Left lobe of liver (tissue), 2 donors: Measurements from ENCODE around the gene NUP85. TPM values are rescaled to one million over a fixed set of nuclear protein-coding genes. Genes with fewer than 3 reads are reported as not detected.
A peak's percentile ranks its signal among the peaks of the same experiment; 100 is the strongest.
"Not testable (repeated sequence)": the region's sequence is repeated elsewhere in the genome, so short reads cannot be mapped to it uniquely, and the experiment has no call there.

ENCODE experiments used
- ATAC-seq: fragments of 200-7000 bp; cut with Tn5 transposase; one replicate; pipeline ENCODE4 v1.9.1; 2020; ENCODE audit warnings: mild to moderate bottlenecking, moderate library complexity
- DNase-seq: peaks from one replicate; pipeline ENCODE4 v3.0.0-alpha.2; 2020; ENCODE audit warnings: low spot score
- total RNA-seq: library from RNA; stranded (reverse); gene quantifications from one replicate; pipeline ENCODE4 v1.2.1, GENCODE V29; 2021
- donor health status: DM: no; HTN: no; CAD: no; lungs with moderate emphysema.
- donor health status: DM: no; HTN: yes; CAD: no.

Gene NUP85
- total RNA-seq, 1 donor from 2014 or later: 33.8 TPM

DNA sequence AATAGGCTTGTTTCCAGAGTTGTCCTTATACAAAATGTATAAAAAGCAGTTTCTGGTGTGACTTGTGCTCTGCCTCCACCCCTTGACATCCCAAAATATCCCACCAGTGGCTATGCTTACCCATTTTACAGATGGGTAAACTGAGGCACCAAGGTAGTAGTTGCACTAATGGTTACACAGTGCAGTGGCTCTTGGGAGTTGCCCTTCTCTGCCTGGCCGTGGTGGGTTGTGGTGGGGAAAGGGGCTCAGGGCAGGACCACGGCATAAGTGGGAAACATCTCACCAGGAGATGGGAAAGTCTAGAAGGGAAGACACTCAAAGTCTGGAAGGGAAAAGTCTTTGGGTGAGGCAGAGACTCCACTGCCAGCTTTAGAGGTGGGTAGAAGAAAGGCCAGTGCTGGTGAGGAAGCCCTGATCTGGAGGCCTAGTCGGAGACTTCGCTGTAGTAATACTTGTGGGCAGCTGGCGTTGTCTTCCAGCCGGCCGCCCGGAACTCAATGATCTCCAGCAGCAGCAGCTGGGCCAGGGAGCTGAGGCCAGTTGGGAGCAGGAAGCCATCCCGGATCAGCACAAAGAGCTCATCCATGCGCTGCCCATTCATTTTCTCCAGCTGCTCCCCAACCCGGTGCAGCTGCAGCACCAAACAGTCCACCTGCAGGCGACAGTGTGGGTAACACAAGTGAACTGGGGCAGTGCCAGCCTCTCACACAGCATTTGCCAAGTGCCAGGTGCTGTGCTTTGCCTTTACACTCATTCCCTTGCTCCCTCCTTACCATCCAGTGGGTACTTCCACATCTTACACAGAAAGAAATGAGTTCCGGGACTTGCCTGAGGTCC, 61.1 kb downstream of the NUP85 start:
- DNase-seq: no peak
- ATAC-seq: no peak

DNA sequence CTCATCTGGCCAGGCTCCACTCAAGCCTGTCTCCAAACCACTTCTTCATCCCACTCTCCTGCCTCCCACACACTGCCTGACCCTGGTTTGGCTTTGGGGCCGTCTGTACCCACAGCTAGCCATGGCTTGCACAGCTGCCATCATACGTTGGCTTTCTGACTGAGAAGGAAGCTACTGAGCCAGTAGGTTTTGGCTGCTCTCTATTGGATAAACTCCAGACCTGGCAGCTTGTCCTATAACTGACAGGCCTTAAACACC, 61.6 kb downstream of the NUP85 start:
- ATAC-seq (no peak), DNase-seq (no peak)

GRCh38 chr17:75267411-75268232, 62.1 kb downstream of the NUP85 start:
- no peak for DNase-seq
- no peak for ATAC-seq

DNA sequence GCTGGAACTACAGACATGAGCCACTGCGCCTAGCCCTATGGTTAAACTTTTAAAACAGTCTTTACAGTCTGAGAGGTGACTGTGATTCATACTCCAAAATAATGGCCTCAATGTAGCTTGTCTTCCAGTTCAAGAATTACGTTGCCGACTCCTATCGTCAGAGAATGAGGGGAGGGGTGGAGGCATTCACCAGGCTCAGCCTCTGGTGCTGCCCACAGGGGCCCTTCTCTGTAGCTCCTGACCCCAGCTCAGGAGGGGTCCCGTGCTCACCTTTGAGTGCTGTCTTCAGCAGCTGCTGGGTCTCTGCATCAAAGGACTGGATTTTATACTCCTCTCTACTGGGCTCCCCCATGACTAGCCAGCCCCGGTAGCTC, 64.4 kb downstream of the NUP85 start:
- no peak for DNase-seq
- no peak for ATAC-seq

DNA sequence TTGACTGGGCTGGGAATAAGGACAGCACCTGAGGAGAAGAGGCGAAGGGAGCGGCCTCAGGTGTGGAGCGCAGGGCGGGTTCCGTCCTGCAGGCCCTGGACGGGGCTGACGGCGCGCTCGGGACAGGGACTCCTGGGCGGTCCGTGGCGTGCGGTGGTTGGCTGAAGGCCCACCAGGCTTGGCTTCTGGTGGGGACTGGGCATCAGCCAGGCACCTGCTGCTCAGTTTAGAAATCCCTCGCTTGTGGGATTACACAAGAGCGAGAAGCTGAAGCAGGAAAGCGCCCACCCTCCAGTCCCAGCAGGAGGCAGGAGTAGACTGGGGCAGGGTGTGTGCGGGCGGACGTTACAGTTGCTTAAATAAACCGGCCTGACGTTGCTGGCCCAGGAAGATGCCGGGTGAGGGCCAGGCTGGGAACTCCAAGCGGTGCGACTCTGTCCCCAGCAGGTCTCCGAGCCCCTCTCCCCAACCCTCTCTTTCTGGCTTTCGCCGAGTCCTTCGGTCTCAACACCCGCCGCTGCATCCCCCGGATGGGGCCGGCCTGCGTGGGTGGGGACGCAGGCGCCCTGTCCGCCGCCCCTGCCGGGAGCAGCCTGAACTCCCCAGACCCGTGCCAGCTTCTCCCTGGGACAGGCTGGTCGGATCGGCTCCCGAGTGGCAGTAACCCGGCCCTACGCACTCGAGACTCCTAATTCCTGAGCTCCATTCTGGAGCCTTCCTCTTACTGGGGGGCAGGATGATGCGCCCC, 64.9 kb downstream of the NUP85 start:
- DNase-seq: peak; percentile 76
- peak; percentile 61 for ATAC-seq

GRCh38 chr17:75270966-75271232, 65.4 kb downstream of the NUP85 start, which contains the start of gene MIF4GD:
MIF4GD (minus strand) TSS chr17:75271231; CDS start chr17:75270195, 1,036 bp downstream.
- ATAC-seq (no peak), DNase-seq (no peak)

GRCh38 chr17:75271233-75271954, 65.9 kb downstream of the NUP85 start:
- ATAC-seq: peak; percentile 88
- DNase-seq: peak; percentile 83

GRCh38 chr17:75271955-75272847, 66.7 kb downstream of the NUP85 start:
- DNase-seq: peak; percentile 51
- no peak for ATAC-seq

DNA sequence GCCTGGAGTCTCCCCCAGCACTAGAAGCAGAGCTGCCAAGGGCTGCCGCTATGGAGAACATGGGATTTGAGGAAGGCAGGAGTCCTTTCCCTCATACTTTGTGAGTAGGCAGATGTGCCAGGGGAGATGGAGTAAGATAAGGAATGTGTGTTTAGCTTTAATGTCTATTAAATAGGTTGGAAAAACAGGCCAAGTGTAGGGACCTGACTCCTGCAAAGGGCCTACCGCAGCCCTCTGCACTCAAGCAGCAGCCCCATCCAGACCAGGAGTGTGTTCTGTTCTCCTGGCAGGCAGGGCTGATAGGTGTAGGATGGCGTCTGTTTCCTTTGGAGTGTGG, 67.3 kb downstream of the NUP85 start:
- ATAC-seq: no peak
- DNase-seq: no peak

- ATAC-seq (no peak), DNase-seq (no peak)
Observed at GRCh38 chr17:75273977-75274708, 68.7 kb downstream of the NUP85 start.

DNA sequence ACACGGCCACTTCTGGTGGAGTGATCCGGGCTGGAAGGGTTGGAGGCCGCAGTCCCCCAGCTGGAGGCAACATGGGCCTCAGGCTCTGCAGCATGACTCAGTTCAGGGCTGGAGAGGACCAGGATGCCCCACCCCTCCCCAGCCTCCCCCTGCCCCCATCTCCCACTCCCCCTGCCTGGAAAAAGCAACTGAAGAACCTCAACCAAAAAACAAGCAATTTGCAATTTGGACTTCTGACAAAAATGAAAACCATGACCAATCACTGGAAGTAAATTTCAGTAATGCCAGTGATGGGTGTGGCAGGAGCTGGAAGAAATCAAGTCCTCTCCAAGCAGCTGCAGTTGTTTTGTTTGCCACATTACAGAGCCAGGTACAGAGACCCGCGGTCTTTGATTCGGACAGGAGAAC, 72.2 kb downstream of the NUP85 start:
- ATAC-seq (no peak), DNase-seq (no peak)

- DNase-seq, ATAC-seq: not testable (repeated sequence)
Observed at GRCh38 chr17:75280189-75280588, 74.7 kb downstream of the NUP85 start.

DNA sequence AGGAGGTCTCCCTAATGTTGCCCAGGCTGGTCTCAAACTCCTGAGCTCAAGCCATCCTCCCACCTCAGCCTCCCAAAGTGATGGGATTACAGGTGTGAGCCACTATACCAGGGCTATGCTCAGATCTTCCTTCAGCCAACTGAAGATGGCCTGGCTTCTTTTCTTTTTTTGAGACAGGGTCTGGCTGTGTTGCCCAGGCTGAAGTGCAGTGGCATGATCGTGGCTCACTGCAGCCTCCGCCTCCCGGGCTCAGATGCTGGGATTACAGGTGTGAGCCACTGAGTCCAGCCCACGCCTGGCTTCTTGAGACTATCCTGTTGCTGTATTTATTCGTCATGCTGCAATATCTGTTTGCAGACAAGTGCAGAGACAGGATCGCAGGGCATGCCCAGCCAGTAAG, 79.6 kb downstream of the NUP85 start:
- DNase-seq: no peak
- ATAC-seq: no peak

Other genes with a start within 250 kb of the NUP85 start
- 5.9 TPM for gene HID1, start 232.9 kb upstream of the NUP85 start, total RNA-seq
- 1.2 TPM for gene CDR2L, start 218.0 kb upstream of the NUP85 start, total RNA-seq
- gene MRPL58, start 193.0 kb upstream of the NUP85 start, total RNA-seq: 25.8 TPM
- gene ATP5PD, start 158.7 kb upstream of the NUP85 start, total RNA-seq: 177 TPM
- gene KCTD2, start 158.5 kb upstream of the NUP85 start, total RNA-seq: 7.0 TPM
- gene SLC16A5, start 117.7 kb upstream of the NUP85 start, total RNA-seq: 1.2 TPM
- gene ARMC7, start 95.7 kb upstream of the NUP85 start, total RNA-seq: 5.6 TPM
- 11.9 TPM for gene NT5C, start 73.9 kb upstream of the NUP85 start, total RNA-seq
- 14.8 TPM for gene JPT1, start 51.2 kb upstream of the NUP85 start, total RNA-seq
- gene SUMO2, start 22.7 kb upstream of the NUP85 start, total RNA-seq: 94.9 TPM
- 17.9 TPM for gene GGA3, start 55.9 kb downstream of the NUP85 start, total RNA-seq
- gene MRPS7, start 56.2 kb downstream of the NUP85 start, total RNA-seq: 36.1 TPM
- gene MIF4GD, start 65.6 kb downstream of the NUP85 start, total RNA-seq: 7.7 TPM
- 3.6 TPM for gene SLC25A19, start 83.8 kb downstream of the NUP85 start, total RNA-seq
- gene GRB2, start 200.0 kb downstream of the NUP85 start, total RNA-seq: 45.8 TPM